Spleen (tissue), 11 donors: Measurements from ENCODE around the gene ZC3H8. TPM values are rescaled to one million over a fixed set of nuclear protein-coding genes. Genes with fewer than 3 reads are reported as not detected.

Experiments
- DNase-seq: peaks from one replicate; pipeline ENCODE4 v3.0.0-alpha.2; 2020
- H3K27ac ChIP-seq, 8 donors: fragments of 200-600 bp; sonication (generic) in 7 of 8; 1 replicate in 4 of 8; 2 replicates in 4 of 8; pipeline versions ENCODE4 v1.5.0 to v1.8.0; 2016 to 2021; ENCODE audit warnings: inconsistent platforms in 4 of 8, mild to moderate bottlenecking in 4 of 8, moderate library complexity in 1 of 8
- H3K27me3 ChIP-seq, 7 donors: fragments of 200-600 bp; sonication (generic) in 6 of 7; replicated peaks in 1 of 7; 1 replicate in 4 of 7; 2 replicates in 3 of 7; pipeline versions ENCODE4 v1.5.0 to v1.8.0; 2016 to 2021; ENCODE audit warnings: inconsistent platforms in 3 of 7, mild to moderate bottlenecking in 1 of 7
- H3K36me3 ChIP-seq, 6 donors: fragments of 200-600 bp; sonication (generic) in 5 of 6; 1 replicate in 4 of 6; 2 replicates in 2 of 6; pipeline versions ENCODE4 v1.5.0 to v1.8.0; 2016 to 2021; ENCODE audit warnings: inconsistent platforms in 2 of 6
- H3K4me1 ChIP-seq, 6 donors: fragments of 200-600 bp; sonication (generic) in 5 of 6; 1 replicate in 3 of 6; 2 replicates in 3 of 6; pipeline versions ENCODE4 v1.5.0 to v1.8.0; 2016 to 2021; ENCODE audit warnings: inconsistent platforms in 3 of 6
- H3K4me3 ChIP-seq, 8 donors: fragments of 200-600 bp; sonication (generic) in 7 of 8; 1 replicate in 4 of 8; 2 replicates in 4 of 8; pipeline versions ENCODE4 v1.5.0 to v1.8.0; 2016 to 2021; ENCODE audit warnings: inconsistent platforms in 4 of 8, mild to moderate bottlenecking in 4 of 8, moderate library complexity in 2 of 8
- H3K9me3 ChIP-seq, 8 donors: fragments of 200-600 bp; sonication (generic) in 7 of 8; 1 replicate in 4 of 8; 2 replicates in 4 of 8; pipeline versions ENCODE4 v1.5.0 to v1.8.0; 2016 to 2021; ENCODE audit warnings: inconsistent platforms in 4 of 8
- POLR2A ChIP-seq, 3 donors: fragments of 450-650 bp; IDR thresholded peaks; one replicate each; pipeline ENCODE4 v1.5.1; 2017; ENCODE audit warnings: antibody characterized with exemption in 3 of 3, mild to moderate bottlenecking in 1 of 3
- POLR2AphosphoS5 ChIP-seq, 3 donors: sonication (generic); formaldehyde crosslinking; IDR thresholded peaks; one replicate each; pipeline ENCODE4 v1.5.1; 2017; ENCODE audit warnings: antibody characterized with exemption in 3 of 3
- whole genome bisulfite sequencing, 5 donors: extraction: QIAGEN DNeasy Blood & Tissue Kit in 3 of 5; methylation state at CpG; one replicate each; pipeline versions ENCODE4 v1.1.5 to v1.1.7; 2013 to 2018; 5-methylcytosine and 5-hydroxymethylcytosine counted together
- intact Hi-C: fragments of 100-400 bp; cut with DNase I; formaldehyde crosslinking; loops from one replicate; pipeline ENCODE4 v1.15.0; 2023; ENCODE audit warnings: low total_unique reads
- polyA plus RNA-seq, 3 donors: library from polyadenylated mRNA; stranded (reverse); fragments of 200-250 nt; gene quantifications; one replicate each; pipeline ENCODE4 v1.2.1, GENCODE V29; 2013
- total RNA-seq, 7 donors: library from RNA; depleted of rRNA in 3 of 7; stranded (reverse); fragments of >200 nt in 3 of 7; fragmentation: NEBNext Ultra II Directional in 4 of 7; extraction: Animal tissue kit (Norgen Biotek cat#: 25700) in 4 of 7; gene quantifications; one replicate each; pipeline versions ENCODE4 v1.1.0 to v1.2.1, GENCODE V29; 2016 to 2021
- TF ChIP-seq, protein P1 (sequence below), 11 experiments: fragments of 200-600 bp in 7 of 11; fragments of 450-650 bp in 4 of 11; sonication (generic) in 4 of 11; IDR thresholded peaks in 8 of 11; conservative IDR thresholded peaks in 3 of 11; 1 replicate in 7 of 11; 2 replicates in 4 of 11; pipeline versions ENCODE4 v1.4.0 to v1.8.0; 2016 to 2021; ENCODE audit warnings: antibody characterized with exemption in 11 of 11, inconsistent platforms in 4 of 11, mild to moderate bottlenecking in 1 of 11
- donor health status: healthy with polysubstance abuse.
- donor health status: DM: no; HTN: no; CAD: no; lungs with moderate emphysema.
- donor health status: DM: no; HTN: no; CAD: no.
- donor health status: Bipolar disorder and iron deficiency.
- donor health status: healthy.
- donor health status: DM: no; HTN: no; CAD: no.
- donor health status: DM: yes; HTN: yes; CAD: no.

The ZC3H8 gene
- total and polyA plus RNA-seq, 10 donors: 5.7 to 70.5 (median 13.2) TPM

DNA sequence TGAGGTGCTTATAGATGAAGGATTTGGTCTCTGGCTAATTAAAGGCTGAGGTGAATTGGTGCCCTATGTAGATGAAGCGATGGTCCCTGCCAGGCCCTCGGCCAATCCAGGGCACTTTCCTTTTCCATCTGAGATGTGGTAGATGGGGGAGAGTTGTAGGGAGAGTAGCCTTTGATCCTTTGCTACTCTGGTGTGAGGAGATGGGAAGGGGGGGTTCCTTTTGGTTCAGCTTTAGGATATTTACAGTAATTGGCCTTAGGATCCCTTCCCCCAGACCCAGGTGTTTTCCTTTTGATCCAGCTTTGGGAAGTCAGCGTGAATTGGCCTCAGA lies 5.4 kb upstream of the ZC3H8 start:
- no peak for TF ChIP-seq POLR2AphosphoS5 (IDR thresholded peaks at IDR 0.05)
- no peak for TF ChIP-seq POLR2A (IDR thresholded peaks at IDR 0.05)
- TF ChIP-seq, protein P1, sequence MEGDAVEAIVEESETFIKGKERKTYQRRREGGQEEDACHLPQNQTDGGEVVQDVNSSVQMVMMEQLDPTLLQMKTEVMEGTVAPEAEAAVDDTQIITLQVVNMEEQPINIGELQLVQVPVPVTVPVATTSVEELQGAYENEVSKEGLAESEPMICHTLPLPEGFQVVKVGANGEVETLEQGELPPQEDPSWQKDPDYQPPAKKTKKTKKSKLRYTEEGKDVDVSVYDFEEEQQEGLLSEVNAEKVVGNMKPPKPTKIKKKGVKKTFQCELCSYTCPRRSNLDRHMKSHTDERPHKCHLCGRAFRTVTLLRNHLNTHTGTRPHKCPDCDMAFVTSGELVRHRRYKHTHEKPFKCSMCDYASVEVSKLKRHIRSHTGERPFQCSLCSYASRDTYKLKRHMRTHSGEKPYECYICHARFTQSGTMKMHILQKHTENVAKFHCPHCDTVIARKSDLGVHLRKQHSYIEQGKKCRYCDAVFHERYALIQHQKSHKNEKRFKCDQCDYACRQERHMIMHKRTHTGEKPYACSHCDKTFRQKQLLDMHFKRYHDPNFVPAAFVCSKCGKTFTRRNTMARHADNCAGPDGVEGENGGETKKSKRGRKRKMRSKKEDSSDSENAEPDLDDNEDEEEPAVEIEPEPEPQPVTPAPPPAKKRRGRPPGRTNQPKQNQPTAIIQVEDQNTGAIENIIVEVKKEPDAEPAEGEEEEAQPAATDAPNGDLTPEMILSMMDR (IDR thresholded peaks at IDR 0.05 in 8 of 11, conservative IDR thresholded peaks at IDR 0.05 in 3 of 11): no peak
- H3K36me3 ChIP-seq: no peaks in the 10 kb centered on the region
- peaks cover 0 to 12% (median 8%) of the 10 kb centered on the region in 8 donors for H3K9me3 ChIP-seq
- intact Hi-C loops: no loop called here
- no peak overlapping the region for H3K4me3 ChIP-seq
- no peak for DNase-seq
- no peaks in the 10 kb centered on the region for H3K27me3 ChIP-seq
- no peak overlapping the region for H3K27ac ChIP-seq
- 93 to 99% (median 96%) methylated on average over 3 of the region's 3 CpGs for WGBS, 5 donors
- H3K4me1 ChIP-seq: peaks cover 0 to 31% (median 19%) of the 10 kb centered on the region in 6 donors

- intact Hi-C loops: no loop called here
- Histone ChIP-seq H3K36me3 (no peaks in the 10 kb centered on the region), H3K27me3 (no peaks in the 10 kb centered on the region), H3K27ac (peak overlapping the region in 2 of 8 donors; percentile 10 to 32), H3K9me3 (peaks cover 0 to 12% (median 8%) of the 10 kb centered on the region in 8 donors), H3K4me3 (peak overlapping the region in 1 of 8 donors; percentile 40), H3K4me1 (peaks cover 0 to 35% (median 21%) of the 10 kb centered on the region in 6 donors)
- peak; percentile 92 for DNase-seq
- TF ChIP-seq, protein P1 (IDR thresholded peaks at IDR 0.05 in 8 of 11, conservative IDR thresholded peaks at IDR 0.05 in 3 of 11): peak; percentile 84 to 95 (median 94)
- TF ChIP-seq POLR2A (IDR thresholded peaks at IDR 0.05) (no peak), POLR2AphosphoS5 (IDR thresholded peaks at IDR 0.05) (peak in 2 of 3 donors; percentile 14 to 67)
- 22 to 25% (median 23%) methylated on average over 14 to 15 of the region's 15 CpGs for WGBS, 5 donors
Observed at GRCh38 chr2:112259509-112260294, 4.9 kb upstream of the ZC3H8 start.

DNA sequence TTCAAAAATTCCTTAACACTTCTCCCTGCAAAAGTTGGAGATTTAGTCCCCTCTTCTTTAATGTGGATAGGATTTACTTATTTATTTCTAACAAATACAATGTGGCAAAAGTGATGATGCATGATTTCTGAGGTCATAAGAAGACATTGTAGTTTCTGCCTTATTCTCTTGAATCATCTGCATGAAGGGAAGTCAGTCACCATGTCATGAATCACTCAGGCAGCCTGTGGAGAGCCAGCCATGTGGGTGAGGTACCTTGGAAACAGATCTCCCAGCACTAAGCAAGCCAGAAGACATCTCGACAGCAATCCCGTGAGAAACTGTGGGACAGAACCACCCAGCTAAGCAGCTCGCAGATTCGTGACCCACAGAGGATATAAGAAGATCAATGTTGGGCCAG lies 2.7 kb upstream of the ZC3H8 start:
- 73 to 98% (median 83%) methylated on average over 3 to 4 of the region's 4 CpGs for WGBS, 5 donors
- H3K27ac ChIP-seq: no peak overlapping the region
- H3K4me1 ChIP-seq: peaks cover 0 to 55% (median 36%) of the 10 kb centered on the region in 6 donors
- no peak for DNase-seq
- intact Hi-C loops: no loop called here
- no peaks in the 10 kb centered on the region for H3K27me3 ChIP-seq
- H3K9me3 ChIP-seq: peaks cover 0 to 4% (median 2%) of the 10 kb centered on the region in 8 donors
- H3K36me3 ChIP-seq: no peaks in the 10 kb centered on the region
- H3K4me3 ChIP-seq: no peak overlapping the region
- TF ChIP-seq POLR2A (IDR thresholded peaks at IDR 0.05) (no peak), POLR2AphosphoS5 (IDR thresholded peaks at IDR 0.05) (no peak)
- TF ChIP-seq, protein P1 (IDR thresholded peaks at IDR 0.05 in 8 of 11, conservative IDR thresholded peaks at IDR 0.05 in 3 of 11): no peak

GRCh38 chr2:112256654-112257053 lies 1.8 kb upstream of the ZC3H8 start:
- Histone ChIP-seq H3K9me3 (no peaks in the 10 kb centered on the region), H3K27ac (peak overlapping the region in 2 of 8 donors; percentile 94 to 96), H3K4me1 (peaks cover 0 to 64% (median 36%) of the 10 kb centered on the region in 6 donors), H3K4me3 (no peak overlapping the region), H3K36me3 (no peaks in the 10 kb centered on the region), H3K27me3 (no peaks in the 10 kb centered on the region)
- DNase-seq: no peak
- TF ChIP-seq, protein P1 (IDR thresholded peaks at IDR 0.05 in 8 of 11, conservative IDR thresholded peaks at IDR 0.05 in 3 of 11): no peak
- no peak for TF ChIP-seq POLR2A (IDR thresholded peaks at IDR 0.05)
- TF ChIP-seq POLR2AphosphoS5 (IDR thresholded peaks at IDR 0.05): no peak
- 88 to 100% (median 95%) methylated on average over 2 of the region's 2 CpGs for WGBS, 5 donors
- intact Hi-C loops: no loop called here
